Measurements from ENCODE around the gene FHOD1.

DNA sequence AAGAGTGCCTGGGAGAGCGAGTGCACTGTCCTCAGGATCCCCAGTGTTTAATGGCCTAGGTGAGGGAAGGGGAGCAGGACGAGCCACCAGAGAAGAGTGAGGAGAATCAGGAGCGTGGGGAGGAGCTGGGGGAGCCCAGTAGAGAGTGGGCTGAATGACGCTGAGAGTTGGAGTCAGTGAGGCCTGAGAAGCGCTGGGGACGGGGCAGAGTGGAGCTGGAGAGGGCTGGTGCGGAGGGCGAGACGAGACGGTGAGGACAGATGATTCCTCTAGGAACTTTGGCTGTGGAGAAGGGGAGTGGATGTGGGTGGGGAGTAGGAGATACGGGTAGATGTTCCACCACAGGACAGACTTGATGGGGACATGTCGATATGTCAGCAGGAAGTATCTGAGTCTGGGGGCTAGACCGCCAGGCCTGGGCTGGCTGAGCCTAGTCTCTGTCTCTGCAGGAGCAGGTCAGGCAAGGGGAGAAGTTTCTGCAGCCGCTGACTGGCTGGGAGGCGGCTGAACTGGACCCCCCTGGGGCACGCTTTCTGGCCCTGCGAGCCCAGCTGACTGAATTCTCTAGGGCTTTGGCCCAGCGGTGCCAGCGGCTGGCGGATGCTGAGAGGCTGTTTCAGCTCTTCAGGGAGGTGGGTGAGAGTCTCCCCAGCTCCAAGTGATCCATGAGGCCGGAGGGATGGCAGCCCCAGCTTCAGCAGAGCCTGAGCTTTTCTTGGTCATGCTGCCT lies 36.7 kb upstream of the FHOD1 start:
- TF ChIP-seq BRCA1 (IDR thresholded peaks at IDR 0.05) (no peak), BRCA1 (CRISPR knock-in tag; IDR thresholded peaks at IDR 0.05) (no peak), SOX6 (IDR thresholded peaks at IDR 0.05) (no peak), YY1 (IDR thresholded peaks at IDR 0.05; ENCODE audit: borderline replicate concordance in 1 of 3, control insufficient read depth in 1 of 3, extremely low read depth in 1 of 3, insufficient read depth in 3 of 3, insufficient read length in 1 of 3, insufficient replicate concordance in 2 of 3, low read depth in 1 of 3, low read length in 2 of 3) (no peak), GABPB1 (CRISPR knock-in tag; IDR thresholded peaks at IDR 0.05) (no peak), ZBTB1 (CRISPR knock-in tag; IDR thresholded peaks at IDR 0.05; ENCODE audit: borderline replicate concordance, low read depth) (no peak), L3MBTL2 (IDR thresholded peaks at IDR 0.05) (no peak), ZNF274 (IDR thresholded peaks at IDR 0.05; ENCODE audit: borderline replicate concordance, low read depth, low read length) (no peak), ZNF431 (CRISPR knock-in tag; IDR thresholded peaks at IDR 0.05) (no peak)
- TF ChIP-seq, protein P1, sequence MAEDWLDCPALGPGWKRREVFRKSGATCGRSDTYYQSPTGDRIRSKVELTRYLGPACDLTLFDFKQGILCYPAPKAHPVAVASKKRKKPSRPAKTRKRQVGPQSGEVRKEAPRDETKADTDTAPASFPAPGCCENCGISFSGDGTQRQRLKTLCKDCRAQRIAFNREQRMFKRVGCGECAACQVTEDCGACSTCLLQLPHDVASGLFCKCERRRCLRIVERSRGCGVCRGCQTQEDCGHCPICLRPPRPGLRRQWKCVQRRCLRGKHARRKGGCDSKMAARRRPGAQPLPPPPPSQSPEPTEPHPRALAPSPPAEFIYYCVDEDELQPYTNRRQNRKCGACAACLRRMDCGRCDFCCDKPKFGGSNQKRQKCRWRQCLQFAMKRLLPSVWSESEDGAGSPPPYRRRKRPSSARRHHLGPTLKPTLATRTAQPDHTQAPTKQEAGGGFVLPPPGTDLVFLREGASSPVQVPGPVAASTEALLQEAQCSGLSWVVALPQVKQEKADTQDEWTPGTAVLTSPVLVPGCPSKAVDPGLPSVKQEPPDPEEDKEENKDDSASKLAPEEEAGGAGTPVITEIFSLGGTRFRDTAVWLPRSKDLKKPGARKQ (CRISPR knock-in tag; IDR thresholded peaks at IDR 0.05): no peak

All from K562 (cell line).